Measurements from ENCODE around the gene ZIM2.

DNA sequence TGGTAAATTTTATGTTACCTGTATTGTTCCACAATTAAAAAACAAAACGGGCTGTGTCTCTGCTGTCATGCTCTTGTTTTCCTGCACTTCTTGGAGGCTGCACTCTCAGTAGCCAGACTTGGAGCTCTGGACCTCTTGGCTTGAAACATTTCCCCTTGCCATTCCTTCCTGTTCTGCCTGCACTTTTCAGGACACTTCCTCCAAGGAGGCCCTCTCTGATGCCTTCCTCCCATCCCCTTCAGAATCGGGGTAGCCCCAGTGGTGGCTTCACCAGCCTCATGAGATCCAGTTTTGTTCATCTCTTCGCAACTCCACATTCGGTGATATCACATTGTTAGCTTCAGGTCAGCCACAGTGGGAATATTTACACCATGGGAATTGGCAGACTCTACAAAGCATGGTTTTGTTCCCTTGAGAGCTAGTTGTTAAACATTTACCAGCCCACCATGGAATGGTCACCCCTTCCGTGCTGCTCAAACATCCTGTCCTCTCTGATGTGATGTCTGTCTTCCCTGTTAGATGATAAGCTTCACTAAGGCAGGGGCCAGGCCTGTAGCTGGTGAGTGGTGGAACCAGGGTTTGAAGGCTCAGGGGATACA, 40.2 kb upstream of the ZIM2 start:
- TF ChIP-seq, protein P1, sequence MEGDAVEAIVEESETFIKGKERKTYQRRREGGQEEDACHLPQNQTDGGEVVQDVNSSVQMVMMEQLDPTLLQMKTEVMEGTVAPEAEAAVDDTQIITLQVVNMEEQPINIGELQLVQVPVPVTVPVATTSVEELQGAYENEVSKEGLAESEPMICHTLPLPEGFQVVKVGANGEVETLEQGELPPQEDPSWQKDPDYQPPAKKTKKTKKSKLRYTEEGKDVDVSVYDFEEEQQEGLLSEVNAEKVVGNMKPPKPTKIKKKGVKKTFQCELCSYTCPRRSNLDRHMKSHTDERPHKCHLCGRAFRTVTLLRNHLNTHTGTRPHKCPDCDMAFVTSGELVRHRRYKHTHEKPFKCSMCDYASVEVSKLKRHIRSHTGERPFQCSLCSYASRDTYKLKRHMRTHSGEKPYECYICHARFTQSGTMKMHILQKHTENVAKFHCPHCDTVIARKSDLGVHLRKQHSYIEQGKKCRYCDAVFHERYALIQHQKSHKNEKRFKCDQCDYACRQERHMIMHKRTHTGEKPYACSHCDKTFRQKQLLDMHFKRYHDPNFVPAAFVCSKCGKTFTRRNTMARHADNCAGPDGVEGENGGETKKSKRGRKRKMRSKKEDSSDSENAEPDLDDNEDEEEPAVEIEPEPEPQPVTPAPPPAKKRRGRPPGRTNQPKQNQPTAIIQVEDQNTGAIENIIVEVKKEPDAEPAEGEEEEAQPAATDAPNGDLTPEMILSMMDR (IDR thresholded peaks at IDR 0.05) = no peak
- TF ChIP-seq EZH2 (IDR thresholded peaks at IDR 0.05; ENCODE audit: borderline replicate concordance, insufficient read depth, low read depth, low read length, poor library complexity, severe bottlenecking) = no peak
